ENCODE data around the gene DCP2.

DCP2 gene

DNA sequence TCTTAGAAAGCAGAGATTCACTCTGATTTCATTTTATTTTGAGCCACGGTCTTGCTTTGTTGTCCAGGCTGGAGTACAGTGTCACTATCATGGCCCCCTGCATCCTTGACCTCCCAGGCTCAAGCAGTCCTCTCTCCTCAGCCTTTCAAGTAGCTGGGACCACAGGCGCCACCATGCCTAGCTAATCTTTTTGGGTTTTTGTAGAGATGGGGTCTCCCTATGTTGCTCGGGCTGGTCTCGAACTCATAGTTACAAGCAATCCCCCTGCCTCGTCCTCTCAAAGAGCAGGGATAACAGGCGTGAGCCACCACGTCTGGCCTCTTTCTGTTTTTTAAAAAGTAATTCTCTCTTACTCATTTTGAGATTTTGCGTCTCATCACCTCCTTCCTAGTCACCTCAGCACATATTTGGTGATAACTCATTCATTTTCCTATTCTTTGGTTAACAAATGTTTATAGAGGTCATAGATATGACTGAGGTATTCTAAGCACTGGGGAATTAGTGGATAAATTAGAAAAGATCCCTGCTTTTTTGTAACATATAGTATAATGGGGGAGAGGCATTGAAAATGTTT, 10.8 kb upstream of the DCP2 start:
- no peak for DNase-seq (ENCODE audit: low read depth in 1 of 2, low spot score in 1 of 2)

DNA sequence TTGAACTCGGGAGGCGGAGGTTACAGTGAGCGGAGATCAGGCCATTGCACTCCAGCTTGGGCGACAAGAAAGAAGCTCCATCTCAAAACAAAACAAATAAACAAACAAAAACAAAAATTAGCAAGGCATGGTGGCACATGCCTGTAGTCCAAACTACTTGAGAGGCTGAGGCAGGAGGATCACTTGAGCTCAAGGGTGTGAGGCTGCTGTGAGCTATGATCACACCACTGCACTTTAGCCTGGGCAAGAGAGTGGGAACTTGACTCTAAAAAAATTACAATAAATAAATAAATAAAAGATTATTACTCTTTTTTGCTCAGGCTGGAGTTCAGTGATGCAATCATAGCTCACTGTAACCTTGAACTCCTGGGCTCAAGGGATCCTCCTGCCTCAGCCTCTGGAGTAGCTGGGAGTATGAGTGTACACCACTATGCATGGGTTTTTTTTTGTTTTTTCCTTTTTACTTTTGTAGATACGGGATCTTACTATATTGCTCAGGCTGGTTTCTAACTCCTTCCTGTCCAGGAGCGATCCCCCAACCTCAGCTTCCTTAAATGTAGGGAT, 9.0 kb upstream of the DCP2 start:
- no peak for DNase-seq (ENCODE audit: low read depth in 1 of 2, low spot score in 1 of 2)

DNA sequence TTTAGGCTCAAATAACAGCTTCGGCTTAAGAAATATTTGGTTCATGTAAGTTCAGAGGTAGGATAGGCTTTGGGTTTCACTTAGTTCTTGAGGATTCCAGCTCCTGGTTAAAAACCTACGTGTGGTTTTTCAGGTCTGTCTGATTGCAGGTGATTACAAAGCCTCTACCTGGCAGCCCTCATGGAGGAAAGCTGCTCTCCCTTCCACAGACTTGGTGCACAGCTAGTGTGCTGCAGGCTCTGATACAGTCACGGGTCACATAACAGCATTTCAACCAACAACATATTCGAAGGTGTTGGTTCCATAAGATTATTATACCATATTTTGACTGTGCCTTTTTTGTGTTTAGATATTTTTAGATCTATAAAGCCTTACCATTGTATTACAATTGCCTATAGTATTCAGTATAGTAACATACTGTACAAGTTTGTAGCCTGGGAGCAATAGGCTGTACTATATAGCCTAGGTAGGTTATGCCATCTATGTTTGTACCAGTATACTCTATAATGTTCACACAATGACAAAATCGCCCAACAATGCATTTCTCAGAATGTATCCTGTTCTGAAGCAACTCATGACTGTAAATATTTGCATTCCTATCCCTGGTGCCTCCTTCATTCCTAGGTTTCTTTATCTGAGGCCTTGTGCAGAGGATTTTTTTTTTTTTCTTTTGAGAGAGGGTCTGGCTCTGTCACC, 8.0 kb upstream of the DCP2 start:
- no peak for DNase-seq (ENCODE audit: low read depth in 1 of 2, low spot score in 1 of 2)

DNA sequence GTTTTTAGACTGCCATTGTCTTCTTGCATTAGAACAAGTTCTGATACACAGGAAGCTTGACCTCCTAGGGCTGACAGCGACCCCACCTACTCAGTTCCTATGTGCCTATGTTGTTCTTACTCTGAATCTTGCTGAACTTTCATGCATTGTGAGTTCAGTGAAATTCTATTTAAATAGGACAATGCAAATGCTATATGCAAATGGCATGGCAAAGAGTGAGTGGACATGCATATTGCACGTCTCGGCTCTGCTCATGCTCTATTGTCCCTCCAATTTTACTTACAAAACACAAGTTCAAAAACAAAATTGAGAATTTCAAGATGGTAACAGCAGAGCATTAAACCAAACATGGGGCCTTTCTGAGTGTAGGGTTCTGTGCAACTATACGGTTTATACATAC, 5.3 kb upstream of the DCP2 start:
- no peak for DNase-seq (ENCODE audit: low read depth in 1 of 2, low spot score in 1 of 2)

DNA sequence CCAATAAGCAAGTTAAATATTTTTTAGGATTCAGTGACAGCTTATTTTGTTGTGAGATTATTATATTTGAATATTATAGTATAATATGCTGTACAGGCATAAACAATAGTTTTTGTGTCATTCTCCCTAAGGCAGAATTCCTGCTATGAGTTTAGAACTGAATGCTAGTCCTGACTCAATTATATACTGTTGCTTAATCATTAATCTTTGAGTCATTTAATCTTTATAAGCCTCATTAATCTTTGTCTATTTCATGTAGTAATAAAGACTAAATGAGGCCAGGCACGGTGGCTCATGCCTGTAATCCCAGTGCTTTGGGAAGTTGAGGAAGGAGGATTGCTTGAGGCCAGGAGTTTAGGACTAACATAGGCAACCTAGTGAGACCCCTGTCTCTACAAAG, 3.6 kb upstream of the DCP2 start:
- no peak for DNase-seq (ENCODE audit: low read depth in 1 of 2, low spot score in 1 of 2)

DNA sequence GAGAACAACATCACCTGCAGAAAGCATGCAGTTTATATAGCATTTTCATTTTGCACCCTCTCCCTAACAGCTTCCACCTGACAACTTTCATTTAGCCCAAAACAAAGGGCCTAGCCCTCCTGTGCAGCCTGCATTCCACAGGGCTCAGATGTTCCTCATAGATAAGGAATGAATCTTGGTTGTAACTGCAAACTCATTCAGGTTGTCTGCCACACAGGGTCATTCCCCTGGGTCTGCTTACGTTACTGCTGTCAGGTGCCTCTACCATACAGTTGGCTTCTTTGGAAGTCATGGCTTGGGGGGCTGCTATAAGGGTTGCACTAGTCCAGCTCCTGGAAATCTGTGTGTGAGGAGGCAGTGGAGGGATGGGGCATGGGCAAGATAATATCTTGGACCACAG, 2.7 kb upstream of the DCP2 start:
- no peak for DNase-seq (ENCODE audit: low read depth in 1 of 2, low spot score in 1 of 2)

DNA sequence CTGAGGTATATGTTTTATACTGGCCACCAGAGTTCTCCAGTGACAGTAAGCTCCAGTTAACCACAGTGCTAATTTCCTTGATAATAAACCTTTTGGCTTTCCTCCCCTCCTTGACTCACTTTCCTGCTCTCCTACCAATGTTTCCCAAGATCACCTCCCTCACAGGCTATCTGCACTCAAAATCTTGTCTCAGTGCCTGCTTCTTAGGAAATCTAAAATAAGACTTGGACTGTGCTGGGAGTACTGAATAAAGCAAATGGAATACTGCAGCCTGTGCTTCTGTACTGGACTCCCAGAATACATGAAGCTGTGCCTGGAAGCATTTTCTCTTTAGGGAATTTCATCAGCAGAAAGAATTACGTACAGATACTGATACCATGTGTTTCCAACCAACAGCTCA, 1.7 kb upstream of the DCP2 start:
- no peak for DNase-seq (ENCODE audit: low read depth in 1 of 2, low spot score in 1 of 2)

DNA sequence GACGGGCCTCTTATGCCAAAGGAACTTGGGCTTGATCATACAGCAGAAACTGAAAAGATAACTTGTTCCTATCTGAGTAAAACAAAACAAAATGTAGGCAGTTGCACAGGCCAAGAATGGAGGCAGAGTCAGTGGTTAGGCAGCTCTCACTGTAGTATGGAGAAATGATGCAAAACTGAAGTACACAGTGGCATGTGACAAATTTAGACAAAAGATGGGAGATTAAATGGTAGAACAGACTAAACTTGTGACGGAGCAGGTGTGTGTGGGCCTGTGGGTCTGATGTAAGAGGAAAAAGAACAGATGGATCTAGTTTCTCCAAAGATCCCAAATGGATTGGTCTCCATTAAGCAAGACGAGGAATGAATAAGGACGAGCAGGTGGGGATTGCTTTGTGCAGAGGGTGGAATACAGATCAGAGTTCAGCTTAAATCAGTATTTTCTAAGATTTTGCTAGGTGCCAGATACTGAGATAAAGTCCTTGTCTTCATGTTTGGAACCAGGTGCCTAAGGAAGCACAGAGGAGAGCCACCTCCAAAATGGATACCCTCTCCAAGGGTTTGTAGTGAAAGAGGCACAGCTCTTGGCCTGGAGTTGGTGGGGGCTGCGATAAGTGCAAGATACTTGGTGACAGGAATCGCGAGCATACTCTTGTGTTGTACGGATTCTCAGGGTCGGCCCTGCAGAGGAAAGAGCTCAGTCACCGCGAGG, 722 bp upstream of the DCP2 start:
- no peak for DNase-seq (ENCODE audit: low read depth in 1 of 2, low spot score in 1 of 2)

DNA sequence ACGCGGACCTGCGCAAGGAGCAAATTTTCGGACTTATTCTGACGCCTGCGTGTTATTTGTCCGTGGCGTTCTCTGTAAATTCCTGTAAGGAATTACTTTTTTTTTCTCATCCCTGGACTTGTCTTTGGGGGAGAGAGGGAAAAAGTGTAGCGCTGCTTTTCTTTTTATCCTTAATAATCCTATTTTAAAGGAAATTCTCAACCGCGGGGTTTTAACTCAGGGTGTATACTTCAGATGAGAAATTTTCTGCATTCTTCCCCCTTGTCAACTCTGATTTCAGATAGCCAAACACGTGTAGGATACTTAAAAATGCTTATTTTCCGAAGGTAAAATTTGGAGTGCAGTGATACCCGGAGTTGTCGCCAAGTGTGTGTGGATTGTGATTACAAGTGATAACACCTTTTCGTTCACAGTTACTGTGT, 853 bp downstream of the DCP2 start:
- no peak for DNase-seq (ENCODE audit: low read depth in 1 of 2, low spot score in 1 of 2)

DNA sequence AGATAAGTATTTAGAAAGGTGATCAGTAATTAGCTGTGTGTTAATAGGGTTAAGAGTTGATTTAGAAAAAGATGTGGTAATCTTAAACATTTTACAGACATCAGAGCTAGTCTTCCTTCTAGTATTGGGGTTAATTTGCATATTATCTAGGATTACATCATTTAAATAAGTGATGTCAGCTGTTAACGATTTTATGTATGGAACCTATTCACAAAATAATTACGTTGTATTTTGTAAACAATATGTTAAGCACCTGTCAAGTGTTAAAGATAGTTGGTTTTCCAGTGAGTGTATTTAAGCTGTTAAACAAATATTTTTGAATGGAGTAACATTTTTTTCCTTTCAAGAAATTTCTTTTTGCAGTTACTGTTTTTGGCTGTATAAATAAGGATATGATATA, 2.2 kb downstream of the DCP2 start:
- no peak for DNase-seq (ENCODE audit: low read depth in 1 of 2, low spot score in 1 of 2)

DNA sequence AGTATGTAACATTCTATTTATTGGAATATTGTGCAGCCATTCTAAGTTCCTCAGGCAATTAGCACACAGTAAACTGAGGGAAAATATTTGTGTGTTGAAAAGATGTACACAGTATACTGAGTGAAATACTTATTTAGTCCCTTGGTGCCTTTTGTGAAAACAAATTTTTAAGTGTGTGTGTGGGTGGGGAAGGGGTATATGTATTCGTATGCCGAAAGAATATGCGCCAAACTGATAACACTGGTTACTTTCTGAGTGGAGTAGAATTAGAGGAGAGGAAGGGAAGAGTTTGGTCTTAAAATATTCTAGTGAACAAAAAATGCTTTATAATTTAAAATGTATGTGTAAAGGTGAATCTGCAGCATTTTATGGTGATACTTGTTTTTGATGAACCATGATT, 3.1 kb downstream of the DCP2 start:
- DNase-seq (ENCODE audit: low read depth in 1 of 2, low spot score in 1 of 2): no peak

DNA sequence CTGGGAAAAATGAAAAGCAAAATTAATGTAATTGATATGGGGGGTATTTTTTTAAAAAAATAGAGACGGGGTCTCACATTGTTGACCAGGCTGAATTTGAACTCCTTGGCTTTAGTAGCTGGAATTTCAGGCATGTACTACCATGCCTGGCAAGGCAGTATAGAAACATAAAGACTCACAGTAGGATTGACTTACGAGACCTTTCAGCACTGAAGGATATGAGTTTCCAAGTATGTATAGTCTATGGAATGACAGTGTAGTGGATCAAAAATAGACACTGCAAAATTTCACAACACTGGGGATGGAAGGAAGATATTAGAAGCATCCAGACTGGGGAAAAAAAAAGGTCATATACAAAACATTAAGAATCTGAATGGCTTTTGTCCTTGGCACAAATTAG, 6.8 kb downstream of the DCP2 start:
- DNase-seq (ENCODE audit: low read depth in 1 of 2, low spot score in 1 of 2): no peak

DNA sequence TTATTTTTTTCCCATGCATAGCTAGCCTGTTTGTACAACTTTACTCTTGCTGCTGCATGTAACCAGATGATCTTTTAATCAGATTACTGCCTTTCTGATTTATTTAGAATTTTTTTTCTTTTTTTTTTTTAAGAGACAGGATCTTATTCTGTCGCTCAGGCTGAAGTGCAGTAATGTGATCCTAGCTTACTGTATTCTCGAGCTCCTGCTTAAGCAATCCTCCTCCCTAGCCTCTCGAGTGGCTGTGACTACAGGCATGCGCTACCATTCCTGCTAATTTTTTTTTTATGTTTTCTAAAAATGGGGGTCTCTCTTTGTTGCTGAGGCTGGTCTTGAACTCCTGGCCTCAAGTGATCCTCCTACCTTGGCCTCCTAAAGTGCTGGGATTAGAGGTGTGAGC, 9.6 kb downstream of the DCP2 start:
- DNase-seq (ENCODE audit: low read depth in 1 of 2, low spot score in 1 of 2): no peak

DNA sequence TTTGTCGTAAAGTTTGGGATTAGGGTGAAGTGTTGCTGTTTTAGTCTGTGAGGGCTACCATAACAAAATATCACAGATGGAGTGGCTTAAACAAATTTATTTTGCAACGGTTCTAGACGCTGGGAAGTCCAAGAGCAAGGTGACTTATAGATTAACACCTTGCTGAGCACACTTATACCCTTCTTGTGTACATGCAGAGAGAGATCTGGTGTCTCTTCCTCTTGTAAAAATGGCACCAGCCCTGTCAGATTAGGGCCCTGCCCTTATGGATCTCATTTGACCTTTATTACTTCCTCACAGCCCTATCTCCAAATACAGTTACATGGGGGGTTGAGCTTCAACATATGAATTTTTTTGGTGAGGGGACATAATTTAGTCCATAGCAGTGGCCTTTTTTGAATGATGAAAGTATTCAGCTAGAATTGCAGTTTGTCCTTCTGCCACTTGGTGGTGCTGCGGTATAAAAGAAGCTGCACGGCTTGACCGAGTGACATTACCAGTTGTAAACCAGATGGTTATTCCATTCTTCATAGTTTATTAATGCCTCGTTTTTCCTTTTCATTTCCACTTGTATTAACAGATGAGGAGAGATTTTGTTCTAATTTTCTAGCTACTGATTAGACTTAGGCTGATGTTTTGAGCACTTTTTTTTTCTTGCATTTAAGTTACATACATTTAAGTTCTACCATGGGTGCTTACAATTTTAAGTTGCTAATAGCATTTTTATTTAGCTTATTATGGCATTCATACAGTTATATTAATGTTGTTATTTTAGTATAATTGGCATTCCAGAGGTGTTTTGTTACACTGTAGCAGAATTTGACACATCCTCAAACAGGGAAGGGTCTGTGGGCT, 19.4 kb downstream of the DCP2 start:
- peak; percentile 51 to 69 for DNase-seq (ENCODE audit: low read depth in 1 of 2, low spot score in 1 of 2)

DNA sequence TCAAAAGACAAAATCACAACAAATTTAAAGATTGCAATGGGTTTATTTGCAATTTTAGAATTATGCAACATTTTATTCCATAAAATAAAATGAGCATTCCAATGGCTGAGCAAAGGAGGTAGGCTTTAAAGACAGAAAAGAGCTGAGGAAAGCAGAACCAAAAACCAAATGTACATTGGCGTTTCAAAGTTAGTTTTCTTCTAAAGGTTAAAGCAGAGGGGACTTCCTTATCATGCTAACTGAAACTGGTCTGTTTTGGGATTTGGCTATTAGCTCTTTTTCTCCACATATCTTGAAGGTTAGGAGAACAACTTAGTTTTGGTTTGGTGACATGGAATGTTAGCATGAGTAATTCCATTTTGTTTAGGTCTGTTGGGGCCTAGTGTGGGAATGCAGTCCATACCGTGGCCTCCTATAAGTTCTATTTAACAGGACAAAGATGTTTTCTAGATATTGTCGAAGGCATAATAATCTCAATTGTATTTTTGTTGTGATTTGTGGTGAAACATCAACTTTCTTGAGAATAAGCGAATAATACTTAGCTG, 20.3 kb downstream of the DCP2 start:
- no peak for DNase-seq (ENCODE audit: low read depth in 1 of 2, low spot score in 1 of 2)

DNA sequence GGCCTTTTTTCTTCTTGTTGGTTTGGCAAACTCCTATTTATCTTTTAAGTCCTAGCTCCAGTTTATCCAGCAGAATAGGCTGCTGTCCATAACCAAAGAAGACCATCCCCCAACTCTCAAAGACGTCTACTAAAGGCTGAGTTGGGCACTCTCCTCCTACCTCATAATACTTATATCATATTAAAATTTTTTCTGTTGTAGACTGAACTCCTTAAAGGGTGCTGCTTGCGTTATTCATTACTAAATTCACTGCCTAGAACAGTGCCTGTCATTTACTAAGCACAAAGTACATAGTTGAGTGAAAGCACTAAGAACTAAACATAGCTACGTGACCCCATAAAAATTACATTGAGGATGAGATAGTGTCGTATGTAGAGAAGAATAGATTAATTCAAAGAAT, 21.7 kb downstream of the DCP2 start:
- DNase-seq (ENCODE audit: low read depth in 1 of 2, low spot score in 1 of 2): no peak

DNA sequence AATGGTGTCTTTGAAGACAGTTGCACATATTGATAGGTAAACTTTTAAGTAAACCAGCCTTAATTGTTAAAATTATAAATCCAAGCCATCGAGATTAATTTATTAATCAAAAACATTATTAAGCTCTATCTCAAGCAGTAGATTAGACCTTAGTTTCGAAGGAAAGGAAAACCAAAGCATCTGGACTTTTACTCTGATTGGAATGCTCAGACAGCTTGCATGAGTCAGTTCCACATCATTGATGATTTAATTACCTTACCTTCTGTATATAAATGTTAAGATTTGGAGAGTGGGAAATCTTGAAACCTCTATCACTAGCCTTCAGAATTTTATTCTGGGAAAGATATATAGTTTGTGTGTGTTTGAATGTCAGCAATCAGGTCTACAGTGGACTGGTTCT, 23.9 kb downstream of the DCP2 start:
- no peak for DNase-seq (ENCODE audit: low read depth in 1 of 2, low spot score in 1 of 2)

DNA sequence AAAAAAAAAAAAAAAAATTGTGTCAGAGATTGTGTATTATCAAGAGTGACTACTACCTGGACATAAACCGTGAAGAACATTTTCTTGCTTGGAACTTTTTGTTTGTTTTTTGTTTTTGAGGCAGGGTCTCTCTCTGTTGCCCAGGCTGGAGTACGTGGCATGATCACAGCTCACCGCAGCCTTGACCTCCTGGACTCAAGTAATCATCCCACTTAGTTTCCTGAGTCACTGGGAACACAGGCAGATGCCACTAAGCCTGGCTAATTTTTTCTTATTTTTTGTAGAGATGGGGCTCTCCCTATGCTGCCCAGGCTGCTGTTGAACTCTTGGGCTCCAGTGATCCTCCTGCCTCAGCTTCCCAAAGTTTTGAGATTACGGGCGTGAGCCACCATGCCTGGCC, 25.8 kb downstream of the DCP2 start:
- no peak for DNase-seq (ENCODE audit: low read depth in 1 of 2, low spot score in 1 of 2)

DNA sequence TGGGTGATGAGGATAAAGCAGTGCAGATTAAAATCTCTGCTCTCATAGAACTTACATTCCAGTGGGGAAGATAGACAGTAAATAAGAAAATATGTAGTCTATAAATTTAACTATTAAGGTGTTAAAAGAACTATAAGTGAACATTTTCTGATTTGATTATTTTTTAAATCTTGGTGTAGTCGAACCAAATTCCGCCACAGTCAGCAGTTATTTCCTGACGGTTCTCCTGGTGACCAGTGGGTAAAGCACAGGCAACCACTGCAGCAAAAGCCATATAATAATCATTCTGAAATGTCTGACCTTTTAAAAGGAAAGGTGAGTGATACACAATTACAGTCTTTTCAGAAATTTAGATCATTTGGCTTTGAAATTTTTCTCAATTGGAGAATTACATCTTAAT, 27.2 kb downstream of the DCP2 start:
- DNase-seq (ENCODE audit: low read depth in 1 of 2, low spot score in 1 of 2): no peak

DNA sequence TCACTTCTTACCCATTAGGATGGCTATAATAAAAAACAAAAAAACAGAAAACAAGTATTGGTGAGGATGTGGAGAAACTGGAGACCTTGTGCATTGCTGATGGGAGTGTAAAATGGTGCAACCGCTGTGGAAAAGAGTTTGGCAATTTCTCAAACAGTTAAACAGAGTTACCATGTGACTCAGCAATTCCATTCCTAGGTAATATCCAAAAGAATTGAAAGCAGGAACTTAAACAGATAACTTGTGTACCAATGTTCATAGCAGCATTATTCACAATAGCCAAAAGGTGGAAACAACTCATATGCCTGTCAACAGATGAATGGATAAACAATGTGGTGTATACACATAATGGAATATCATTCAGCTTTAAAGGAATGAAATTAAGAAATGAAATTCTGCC, 28.9 kb downstream of the DCP2 start:
- DNase-seq (ENCODE audit: low read depth in 1 of 2, low spot score in 1 of 2): no peak

Measured in activated T-helper 1 cell treated with anti-CD3 and anti-CD28 coated beads, Interleukin-2, amount 50 U/mL, for 16 hours (primary cell).